Effector CD8-positive, alpha-beta T cell (primary cell): ENCODE results near the gene SCAMP4.

Experiments used
- DNase-seq: peaks from one replicate; lab custom pipeline; 2025; lab: John Stamatoyannopoulos, UW
- total RNA-seq, 4 experiments: gene quantifications; one replicate each; lab custom pipeline; 2026; lab: John Stamatoyannopoulos, UW

SCAMP4 gene, protein sequence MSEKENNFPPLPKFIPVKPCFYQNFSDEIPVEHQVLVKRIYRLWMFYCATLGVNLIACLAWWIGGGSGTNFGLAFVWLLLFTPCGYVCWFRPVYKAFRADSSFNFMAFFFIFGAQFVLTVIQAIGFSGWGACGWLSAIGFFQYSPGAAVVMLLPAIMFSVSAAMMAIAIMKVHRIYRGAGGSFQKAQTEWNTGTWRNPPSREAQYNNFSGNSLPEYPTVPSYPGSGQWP
- total RNA-seq: 14.1 to 38.0 (median 18.4) reads per million in 4 experiments

DNA sequence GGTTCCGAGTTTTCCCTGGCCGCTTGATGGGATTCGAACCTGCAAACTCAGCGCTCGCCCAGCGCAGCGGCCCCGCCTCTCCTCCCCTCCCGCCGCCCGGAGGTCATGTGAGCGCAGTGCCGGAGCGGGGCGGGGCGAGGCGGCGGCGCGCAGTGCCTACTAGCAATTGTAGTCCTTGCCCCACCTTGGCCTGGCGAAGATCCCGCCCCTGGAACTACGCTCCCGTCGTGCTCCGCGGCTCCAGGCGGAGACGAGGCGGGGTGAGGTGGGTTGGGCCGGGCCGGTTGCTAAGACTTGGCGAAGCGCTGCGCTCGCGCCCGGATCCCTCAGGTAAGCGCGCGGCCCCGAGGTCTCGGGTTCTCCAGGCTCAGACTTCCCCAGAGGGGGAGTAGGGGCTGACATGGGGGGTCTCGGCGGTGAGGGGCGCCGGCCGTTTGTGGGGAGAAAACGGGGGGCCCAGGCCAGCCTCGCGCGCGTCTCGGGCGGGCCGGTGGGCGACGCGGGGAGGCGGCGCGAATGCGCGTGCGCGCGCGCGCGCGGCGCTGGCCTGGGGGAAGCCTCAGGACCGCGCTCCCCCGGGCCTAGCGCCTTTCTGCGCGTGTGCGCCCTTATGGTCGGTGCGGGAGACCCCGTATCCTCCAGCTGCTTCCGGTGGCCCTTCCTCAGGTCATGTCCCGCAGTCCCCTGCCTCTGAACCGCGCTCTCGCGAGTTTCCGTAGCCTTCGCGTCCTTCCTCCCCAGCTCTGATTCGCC is at the start of gene SCAMP4, which contains the start of gene ADAT3:
SCAMP4 (plus strand) TSS at position 290 of the 753 bp plus-strand sequence. CDS start 9,621 bp downstream, outside the sequence.
ADAT3 (plus strand) TSS at position 290 of the 753 bp plus-strand sequence. CDS start 6,649 bp downstream, outside the sequence.
- peak; percentile 91 for DNase-seq

DNA sequence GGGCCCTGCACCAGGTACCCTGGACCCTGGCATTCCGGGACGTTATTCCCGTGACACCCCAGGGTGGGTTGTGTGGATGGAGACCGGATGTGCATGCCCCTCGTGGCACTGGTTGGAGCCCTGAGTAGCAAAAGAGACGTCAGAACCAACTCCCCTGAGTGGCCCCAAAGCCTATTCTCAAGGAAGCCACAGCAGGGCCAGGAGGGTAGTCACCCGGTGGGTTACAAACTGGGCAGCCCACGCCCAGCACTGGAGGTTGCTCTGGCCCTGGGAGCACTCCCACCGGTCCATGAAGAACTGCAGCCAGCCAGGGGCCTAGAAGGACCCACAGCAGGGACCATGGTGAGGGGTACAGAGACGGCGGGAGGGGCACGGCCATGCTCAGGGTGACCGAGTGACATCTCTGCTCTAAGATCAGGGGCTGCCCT is 49.4 kb upstream of the SCAMP4 start:
- DNase-seq: no peak

DNA sequence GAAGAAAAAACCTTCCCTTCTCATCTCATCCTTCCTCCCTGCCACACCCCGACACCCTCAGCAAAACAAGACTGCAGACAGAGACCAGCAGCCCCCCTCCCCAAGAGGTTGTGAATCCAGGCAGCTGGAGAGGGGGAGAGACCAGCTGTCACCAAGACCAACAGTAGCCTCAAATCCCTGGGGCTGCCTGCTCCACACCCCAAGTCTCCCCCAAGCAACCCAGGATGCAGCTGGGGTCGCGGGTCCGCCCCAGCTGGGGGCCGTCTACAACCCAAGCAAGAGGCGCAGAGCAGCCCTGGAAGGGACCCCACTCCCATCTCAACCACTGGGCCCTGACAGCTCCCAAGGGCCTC is 48.9 kb upstream of the SCAMP4 start:
- no peak for DNase-seq

DNA sequence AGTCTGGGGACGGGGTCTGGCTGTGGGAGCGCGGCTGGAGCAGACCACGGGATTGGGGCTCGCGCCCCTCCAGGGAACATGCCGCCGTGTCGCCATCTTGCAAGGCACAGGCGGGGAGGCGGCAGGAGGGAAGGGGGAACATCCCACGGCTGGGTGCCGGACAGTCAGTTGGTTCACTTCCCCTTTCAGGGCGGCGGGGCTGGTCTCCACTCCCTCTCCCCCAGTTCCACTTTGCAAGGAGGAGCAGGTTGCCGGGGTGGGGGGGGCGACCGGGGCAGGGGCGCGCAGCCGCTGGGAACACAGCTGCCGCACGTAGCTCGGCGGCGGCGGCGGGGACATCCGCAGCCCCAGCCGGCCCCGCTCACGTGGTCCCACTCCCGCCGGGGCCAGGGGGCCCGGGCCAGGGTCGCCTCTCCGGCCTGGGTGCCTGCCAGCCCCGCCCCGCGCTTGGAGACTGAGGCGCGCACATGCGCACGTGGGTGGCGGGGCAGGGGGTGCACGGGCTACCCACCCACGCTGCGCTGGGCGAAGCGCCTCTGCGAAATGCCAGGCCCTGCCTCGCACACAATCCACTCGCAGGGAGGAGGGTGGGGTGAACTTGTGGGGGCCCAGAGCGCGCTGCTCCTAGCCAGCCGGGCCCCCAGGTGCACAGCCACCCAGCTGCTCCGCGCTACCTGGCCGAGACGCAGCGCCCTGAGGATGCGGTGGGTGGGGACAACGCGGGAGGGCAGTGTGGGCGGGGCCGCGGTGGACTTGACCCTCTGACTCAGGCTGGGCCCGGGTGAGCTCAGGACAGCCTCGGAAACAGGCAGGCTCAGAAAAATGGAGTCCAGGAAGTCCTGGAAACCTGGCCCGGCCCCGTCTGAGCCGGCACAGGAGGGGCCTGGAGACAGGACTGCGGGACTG is 48.2 kb upstream of the SCAMP4 start:
- DNase-seq: peak; percentile 26

DNA sequence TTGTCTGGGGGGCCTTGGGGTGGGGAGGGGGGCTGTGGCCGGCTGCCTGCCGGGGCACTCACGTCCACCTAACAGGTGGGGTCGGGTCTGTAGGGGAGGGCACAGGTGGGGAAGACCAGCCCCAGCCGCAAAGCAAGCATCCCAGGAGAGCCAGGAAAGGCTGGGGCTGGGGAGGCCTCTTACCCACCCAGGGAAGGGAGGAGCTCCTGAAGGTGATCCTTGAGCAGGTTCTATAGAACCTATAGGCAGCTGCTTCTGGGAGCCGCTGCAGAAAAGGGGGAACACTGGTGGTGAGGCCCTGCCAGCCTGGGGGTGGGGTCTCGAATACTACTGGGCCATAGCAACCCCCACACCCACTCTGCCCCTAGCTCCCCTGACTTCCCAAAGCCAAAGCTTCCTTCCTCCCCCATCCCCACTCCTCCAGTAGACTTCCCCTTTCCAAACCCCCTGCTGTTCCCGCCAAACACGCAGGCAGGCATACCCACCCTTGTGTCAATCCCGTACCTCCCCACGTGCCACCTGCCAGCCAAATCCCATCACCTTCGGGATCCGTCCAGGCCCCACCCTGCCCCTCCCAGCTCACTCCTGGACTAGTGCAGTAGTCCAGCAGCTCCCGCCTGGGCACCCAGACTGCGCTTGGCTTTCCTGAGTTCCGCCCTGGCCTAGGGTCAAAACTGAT is 47.4 kb upstream of the SCAMP4 start:
- DNase-seq: no peak

DNA sequence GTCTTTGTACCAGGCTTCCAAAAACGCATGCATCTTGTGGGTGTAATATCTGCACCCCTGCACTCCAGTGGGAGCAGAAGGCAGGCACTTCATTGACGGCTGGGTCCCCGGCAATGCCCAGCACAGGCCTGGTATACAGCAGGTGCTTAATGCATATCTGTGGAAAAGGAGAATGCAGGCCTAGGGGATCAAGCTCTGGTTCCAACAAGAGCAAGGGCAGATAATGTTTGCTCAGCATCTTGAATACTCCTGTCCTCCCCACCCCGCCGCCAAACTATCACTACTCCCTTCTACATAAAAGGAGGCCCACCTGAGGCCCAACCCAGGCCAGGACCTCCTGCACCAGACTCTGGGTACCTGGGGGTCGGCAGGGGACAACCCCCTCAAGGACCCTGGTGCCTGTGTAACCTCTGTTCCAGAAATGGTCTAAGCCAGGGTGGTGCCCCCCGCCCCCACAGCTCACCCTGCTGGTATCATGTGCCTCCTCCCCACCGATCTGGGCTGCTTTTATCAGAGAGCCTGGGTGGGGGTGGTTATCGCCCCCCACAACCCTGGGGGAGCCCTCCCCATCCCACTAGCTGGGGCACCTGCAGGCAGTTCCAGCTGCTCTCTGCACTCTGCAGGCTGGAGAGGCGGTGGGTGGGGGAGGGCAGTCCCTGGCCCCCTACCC is 46.7 kb upstream of the SCAMP4 start:
- no peak for DNase-seq

DNA sequence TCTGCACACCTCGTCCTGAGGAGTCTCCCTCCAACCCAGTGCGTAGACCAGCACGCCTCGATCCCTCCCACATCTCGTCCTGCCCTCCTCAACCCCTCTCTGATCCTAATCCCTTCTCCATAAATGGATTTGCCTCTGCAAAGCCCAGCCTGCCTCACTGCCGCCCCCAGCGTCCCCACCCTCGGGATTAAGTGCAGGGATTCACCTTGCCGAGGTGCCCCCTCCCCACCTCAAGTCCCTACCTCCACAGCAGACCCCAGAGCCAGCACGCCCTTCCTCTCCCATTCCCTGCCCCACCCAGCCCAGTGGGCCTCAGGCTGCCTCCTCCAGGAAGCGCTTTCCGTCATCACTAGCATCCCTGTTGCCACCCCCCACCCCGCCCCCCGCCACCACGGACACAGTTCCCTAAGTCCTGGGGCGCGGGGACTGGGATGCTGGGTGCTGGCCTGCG is 45.8 kb upstream of the SCAMP4 start:
- no peak for DNase-seq

DNA sequence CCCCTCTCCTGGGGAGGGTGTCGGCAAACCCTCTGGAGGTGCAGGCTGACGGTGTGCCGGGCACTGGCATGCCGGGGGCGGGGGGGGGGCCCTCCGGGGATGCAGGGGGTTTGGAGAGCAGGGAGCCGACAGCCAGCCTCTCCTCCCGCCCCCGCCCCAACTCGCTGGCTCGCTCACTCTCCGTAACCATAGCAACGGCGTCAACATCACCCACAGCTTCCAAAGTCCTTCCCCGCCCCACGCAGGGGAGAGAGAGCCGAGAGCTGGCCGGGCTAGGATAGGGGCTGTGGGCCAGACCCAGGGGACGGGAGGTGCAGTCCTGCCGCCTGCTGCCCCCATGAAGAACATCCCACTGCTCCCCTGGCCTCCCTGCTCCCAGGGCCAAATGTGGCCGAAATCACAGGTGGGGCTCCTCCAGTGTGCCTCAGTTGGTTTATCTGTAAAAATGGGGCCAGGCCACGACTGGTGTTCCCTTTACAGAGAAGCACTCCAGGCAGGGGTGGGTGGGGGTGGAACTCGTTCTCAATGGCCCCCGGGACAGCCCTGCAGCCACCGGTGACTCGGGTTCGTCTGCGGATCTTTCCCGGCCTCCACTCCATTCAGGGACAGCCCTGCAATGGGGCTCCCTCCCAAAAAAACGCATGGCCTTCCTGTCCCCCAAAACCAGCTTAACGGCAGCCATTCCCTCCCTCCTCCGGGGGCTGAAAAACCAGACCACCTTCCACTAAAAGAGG is 45.0 kb upstream of the SCAMP4 start:
- DNase-seq: peak; percentile 44

DNA sequence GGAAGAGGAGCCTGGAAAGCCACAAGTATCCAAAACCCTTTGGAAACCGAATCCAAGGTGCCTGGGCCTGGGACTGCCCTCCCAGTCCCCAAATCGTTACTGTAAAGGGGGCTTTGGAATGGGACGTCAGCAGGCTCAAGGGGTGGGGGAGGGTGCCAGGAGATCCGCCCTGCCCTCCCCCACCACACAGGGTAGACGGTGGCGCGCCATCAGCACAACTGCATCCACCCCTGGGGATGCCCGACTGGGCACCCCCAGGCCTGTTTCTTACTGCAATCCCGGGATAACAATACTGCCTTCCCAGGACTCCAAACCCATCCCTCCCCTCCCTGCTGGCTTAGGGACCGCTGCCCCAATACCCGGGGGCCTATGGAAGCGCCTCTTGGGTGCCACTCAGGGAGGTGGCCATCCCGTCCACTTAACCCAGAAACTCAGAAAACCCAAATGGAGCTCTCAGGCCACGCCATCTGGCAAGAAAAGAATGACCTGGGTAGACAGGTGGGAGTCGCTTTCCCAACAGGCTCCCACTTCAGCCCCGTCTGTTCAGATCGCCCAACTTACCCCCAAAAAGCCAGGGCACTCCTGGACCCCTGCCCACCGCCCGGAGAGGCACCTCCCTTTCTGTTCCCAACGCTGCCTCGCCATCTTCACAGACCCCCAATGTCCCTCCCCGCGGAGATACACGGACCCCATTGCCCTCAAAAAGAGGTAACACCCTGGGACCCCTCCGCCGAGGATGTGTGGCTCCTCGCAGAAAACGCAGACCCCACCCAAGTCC is 44.2 kb upstream of the SCAMP4 start:
- no peak for DNase-seq

DNA sequence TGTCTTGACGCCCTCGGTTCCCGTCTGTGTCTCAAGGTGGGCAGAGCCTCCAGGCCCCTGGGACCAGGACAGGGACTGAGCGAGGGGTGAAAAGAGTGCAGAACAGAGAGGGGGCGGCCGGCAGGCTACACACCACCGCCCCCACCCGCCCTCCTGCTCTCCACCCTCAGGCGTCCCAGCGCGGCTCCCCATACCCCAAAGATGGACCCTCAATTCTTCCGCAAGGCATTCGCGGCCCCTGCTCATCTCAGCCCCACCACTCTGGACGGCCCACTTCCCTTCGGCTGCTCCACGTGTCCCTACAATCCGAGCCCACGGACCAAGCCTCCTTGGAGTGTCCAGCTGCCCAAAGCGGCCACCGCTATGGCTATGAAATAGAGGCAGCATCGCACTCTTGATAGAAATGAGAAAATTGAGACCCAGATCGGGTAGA is 43.6 kb upstream of the SCAMP4 start:
- no peak for DNase-seq

DNA sequence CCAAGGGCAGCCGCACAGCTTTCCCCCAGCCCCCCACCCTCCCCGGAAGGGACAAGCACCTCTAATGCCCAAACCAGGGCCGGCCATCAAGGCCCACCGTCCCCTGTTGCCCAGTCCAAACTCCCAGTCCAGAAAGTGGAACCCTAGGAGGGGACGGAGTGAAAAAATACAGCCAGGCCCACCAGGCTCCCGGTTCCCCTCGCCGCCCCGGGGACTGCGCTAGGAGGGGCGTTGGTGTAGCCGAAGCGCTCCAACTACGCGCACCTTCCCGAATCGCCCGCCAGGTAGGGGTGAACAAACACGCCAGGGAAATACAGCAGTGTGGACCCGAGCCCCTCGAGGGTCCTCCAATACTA is 43.2 kb upstream of the SCAMP4 start:
- no peak for DNase-seq

DNA sequence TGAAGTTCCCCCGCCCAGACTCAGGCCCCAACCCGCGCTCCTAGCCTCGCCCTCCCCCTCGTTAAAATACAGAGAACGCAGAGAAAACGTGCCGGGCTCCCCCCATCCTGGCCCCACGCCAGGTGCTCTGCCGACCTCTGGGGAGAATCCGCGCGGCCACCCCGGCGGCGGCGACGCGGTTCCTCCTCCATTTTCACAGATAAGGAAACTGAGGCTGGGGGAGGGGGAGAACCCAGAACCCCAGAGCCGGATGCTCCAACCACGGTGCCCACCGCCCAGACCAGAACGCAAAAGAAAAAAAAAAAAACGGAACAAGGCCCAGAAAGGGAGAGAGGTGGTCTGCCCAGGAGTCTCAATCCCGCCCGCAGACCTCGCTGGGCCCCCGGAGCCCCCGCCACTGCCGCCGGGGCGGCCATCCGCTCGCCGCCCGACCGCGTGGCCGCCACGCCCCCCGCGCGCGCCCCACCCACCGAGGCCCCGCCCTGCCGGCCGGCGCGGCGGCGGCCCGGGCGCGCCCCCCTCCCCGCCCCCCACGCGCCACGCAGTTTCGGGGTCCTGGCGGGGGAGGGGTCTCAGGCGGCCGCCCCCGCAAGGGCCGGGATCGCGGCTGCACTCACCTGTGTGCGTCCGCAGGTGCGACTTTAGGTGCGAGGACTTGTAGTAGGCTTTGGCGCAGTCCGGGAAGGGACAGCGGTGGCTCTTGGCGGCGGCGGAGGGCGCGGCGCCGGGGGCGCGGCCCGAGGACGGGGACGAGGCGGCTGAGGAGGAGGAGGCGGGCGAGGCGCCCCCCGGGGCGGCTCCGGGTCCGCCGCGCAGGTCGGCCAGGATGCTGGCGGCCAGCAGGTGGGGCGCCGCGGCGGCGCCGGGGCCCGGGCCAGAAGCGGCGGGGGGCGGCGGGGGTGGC is 42.5 kb upstream of the SCAMP4 start:
- DNase-seq: peak; percentile 54

DNA sequence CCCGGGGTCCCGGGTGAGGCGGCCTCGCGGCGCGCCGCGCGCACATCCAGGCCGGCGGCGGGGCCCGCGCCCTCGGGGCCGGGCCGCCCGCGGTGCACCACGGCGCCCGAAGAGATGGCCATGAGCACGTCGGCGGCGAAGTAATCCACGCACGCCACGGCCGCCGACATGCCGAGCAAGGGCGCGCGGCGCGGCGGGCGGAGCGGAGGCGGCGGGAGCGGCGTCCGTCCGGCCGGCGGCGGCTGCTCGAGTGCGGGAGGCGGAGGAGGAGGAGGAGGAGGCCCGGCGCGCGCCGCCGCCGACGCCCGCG is 41.9 kb upstream of the SCAMP4 start, which contains the start of gene KLF16:
KLF16 (minus strand) TSS at position 252 of the 310 bp plus-strand sequence; CDS start at position 170, 82 bp downstream.
- DNase-seq: no peak

DNA sequence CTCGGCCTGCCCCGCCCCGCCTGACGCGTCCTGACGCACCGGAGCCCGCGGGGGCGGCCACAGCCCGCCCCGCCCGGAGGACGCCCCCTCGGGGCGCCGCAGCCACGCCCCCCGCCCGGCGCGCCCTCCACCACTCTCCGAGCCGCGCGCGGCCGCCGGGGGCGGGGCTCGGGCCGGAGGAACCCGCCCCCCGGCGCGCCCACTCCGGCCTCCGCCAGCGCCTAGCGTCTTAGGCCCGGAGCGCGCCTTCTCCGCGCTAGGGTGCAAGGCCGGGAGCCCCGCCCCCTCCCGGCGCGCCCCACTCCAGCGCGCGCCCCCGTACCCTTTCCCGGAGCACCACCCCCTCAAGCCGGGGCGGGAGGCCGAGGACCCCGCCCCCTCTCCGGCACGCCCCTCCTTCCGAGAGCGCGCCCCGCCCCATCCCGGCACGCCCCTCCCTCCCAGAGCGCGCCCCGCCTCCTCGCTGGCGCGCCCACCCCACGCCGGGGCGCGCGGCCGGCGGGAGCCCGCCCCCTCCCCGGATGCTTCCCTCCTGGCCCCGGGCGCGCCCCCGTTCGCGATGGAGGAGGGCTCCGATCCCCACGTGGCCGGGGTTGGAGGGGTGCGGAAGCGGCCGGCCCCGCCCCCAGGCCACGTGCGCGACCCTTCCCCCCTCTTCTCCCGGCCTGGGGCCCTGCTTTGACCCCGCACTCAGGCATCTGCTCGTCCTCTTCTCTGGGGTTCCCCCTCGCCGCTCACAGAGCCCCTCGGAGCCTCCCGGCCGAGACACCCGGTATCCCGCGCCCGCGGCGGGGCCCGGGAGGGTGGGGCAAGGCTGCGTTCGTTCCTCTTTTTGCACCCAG is 41.3 kb upstream of the SCAMP4 start:
- peak; percentile 90 for DNase-seq

DNA sequence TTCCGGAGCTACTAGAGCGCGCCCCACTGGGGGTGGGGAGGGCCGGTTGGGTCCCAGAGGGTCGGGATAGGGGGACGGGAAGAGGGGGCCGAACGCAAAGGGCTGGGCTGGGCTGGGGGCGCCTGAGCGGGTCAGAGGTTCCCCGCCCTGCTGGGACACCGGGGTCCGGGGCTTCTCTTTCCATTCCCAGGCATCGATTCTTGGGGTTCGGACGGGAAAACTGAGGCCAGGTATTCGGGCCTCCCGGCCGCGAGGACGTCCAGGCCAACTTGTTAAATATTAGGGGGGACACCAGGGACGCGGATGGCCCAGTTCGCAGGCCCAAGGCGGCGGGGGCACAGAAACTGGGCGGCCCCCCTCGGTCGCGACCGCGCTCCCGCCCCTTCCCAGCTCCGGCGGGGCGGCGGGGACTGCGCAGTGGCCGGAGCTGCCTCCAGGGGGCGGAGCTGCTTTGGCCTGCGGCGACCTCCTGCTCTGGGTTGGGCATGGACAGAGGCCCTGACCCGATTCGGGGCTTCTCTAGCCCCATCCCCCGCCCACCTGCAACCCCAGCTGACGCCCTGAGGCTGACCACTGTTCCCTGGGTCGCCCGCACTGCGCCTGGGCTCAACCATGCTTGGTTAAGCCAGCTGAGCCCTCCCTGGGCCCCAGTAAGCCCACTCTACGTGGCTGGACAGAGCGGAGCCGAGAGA is 40.6 kb upstream of the SCAMP4 start:
- DNase-seq: peak; percentile 29

DNA sequence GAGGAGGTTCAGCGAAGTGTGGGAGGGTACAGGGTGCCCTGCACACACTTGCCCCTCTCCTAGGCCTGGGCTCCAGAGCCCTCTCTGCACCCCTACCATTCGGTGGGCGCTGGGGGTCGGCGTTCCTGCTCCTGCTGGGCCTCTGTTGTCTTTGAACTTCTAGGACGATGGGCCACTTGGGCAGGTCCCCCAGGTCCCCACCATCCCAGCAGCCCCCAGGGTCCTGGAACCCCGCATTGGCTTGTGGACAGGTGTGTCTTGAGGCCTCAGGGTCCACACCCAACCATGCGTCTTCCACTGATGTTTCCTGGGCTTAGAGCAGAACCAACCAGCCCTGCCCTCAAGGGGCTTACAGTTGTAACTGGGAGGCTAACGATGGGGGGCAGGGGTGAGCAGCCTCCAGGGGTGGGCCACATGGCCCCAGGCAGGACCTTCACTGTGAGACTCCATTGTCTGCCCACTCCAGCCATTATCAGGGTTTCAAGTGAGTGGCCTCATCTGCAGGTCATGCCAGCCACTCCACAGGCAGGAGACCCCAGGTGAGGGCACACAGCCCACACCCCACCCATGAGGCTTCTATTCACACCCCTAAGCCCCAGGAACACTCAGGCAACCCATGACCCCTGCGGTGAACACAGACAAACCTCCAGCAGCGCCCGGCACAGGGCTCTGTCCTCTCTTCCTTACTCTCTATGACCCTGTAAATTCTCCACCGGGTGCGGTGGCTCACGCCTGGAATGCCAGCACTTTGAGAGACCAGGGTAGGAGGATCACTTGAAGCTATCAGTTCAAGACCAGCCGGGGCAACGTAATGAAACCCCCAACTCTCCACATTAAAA is 39.8 kb upstream of the SCAMP4 start:
- no peak for DNase-seq
